Activated T-cell treated with anti-CD3 and anti-CD28 coated beads for 1 hour (primary cell): ENCODE measurements around the gene MALRD1.

ENCODE experiments used
- DNase-seq: peaks from one replicate; pipeline ENCODE4 v3.0.0-alpha.2; 2020; ENCODE audit warnings: low read depth

The MALRD1 gene

GRCh38 chr10:19385846-19386450 is 337.3 kb downstream of the MALRD1 start:
- DNase-seq = no peak

GRCh38 chr10:19408924-19409323 is 360.3 kb downstream of the MALRD1 start:
- no peak for DNase-seq

GRCh38 chr10:19411119-19411518 is 362.5 kb downstream of the MALRD1 start:
- no peak for DNase-seq

DNA sequence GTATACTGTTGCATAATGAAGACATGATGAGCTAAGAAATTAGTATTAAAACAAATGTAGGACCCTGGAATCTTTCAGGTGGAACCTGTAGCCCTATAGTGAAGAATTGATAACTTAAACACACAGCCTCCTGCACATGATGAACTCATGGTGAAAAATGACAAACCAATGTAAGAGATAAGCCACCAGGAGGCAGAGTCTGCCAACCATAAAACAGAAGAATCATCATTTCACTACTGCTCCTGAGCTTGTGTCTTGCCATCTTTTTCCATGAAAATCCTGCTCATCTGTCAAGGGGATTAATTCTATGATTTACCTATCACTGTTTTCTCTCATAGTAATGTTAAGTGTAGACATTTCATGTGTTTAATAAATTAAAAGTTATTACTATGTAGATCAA is 363.9 kb downstream of the MALRD1 start:
- DNase-seq = no peak

DNA sequence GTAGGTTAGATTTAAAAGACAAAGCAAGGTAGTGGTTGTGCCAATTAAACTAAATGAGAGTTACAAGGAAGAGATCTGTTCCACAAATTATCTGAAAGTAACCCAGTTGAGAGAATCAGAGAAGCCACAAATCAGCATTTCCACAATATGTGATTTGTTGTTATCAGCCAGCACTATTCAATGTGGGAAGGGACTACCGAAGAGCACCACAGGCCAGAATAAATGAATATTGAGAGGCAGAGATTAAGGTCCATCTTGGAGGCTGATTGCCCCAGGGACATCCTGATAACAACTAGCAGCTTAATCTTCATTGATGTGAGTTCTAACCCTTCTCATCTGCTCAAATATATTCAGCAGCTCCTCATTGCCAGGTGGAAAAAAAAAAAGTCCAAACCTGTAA is 367.6 kb downstream of the MALRD1 start:
- DNase-seq = no peak

DNA sequence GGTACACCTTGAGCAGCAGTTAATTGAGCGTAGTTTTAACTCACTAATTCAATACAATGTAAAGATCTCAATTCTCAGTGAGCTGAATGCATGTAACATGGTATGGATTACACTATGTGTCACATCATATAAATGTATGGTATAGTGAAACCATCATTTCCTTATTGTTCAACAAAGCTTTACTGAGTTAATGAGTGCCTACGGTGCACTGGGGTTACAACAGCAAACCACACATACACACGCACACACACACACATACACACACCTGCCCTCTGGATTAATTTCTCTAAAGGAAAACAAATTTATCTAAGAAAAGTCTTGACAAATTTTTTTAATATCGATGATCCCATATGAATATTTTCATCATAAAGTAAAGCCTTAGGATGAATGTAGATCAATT is 369.1 kb downstream of the MALRD1 start:
- DNase-seq = no peak

- no peak for DNase-seq
Measured at GRCh38 chr10:19421674-19422073, 373.1 kb downstream of the MALRD1 start.

DNA sequence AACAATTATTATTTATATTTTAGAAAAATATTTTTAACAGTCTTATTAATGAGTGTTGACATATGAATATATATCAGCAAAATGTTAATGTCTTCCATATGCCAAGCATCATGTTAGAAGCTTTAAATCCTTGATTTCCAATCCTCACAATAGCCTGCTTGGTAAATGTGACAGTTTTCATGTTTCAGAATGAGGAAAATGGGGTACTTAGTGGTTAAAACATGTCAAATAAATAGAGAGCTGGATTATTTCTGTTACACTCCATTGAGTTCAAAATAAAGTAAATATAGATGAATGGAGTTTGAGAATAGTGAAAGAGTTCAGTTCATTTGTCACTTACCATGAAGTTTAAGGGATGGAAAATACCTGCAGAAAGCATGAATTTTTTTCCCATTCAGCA is 377.4 kb downstream of the MALRD1 start:
- DNase-seq = no peak

DNA sequence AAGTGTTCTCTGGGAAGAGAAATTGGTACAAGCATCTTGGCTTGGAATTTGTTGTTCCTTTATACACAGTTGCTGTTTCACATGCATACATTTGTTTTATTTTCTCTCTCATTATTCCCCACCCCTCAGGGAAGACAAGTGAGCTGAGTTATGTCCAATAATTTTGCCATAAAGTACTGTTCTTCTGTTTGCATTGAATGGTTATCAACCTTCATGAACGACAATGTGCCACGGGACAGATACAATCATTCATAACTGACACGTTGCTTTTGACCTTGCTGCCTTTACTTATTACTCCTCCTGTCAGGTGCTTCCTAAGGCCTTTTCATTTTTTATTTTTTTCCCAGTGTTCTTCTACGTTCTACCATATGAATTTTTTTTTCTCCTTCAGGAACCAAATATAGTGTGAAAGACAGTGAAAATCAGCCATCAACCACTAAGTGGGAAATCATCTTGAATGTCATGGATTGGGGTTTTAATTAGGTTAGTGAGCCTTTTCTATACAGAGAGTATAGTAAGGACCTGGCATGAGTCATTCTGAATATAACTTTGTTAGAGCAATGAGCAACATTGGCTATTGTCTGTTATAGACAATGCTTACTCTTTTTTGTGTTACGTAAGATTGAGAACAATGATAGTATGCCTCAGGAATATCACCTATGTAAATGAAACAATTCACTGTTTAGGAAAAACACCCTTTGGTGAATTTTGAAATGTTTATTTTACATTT is 383.2 kb downstream of the MALRD1 start:
- no peak for DNase-seq

DNA sequence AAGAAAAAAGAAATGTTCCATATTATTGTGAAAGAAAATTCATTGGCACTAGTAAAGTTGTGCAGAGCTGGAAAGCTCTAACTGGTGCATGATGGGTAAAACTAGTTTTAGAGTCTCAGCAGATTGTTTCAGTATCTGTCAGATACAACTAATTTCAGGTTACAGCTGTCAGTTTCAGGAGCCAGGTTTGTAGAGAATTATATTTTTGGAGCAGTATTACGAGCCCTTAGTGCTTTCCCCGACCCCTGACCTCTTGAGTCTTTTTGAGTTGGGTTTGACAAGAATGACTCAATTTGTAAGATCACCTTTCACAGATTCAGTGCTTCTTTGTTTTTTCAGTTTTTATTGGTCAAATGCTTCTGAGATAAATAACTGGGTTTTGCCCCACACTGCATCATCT is 401.3 kb downstream of the MALRD1 start:
- no peak for DNase-seq

GRCh38 chr10:19451356-19451755 is 402.8 kb downstream of the MALRD1 start:
- DNase-seq = no peak

DNA sequence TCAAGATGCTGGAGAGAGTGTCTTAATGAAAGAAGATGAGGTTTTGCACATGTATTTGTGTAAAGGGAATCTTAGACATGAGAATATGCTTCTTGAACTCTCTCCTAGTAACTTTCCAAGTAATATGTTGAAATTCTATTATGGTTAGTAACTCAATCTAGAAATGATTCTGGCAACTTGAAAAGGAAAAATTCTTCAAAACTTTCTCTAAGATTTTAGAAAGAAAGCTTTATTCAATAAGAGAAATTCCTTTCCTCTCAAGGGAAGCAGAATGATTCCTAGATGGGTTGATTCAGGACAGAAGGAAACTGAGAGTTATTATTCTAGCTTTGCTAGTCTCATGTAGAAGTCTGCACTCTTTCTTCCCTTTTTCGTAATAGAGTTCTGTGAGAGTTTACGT is 403.3 kb downstream of the MALRD1 start:
- no peak for DNase-seq

GRCh38 chr10:19453967-19454366 is 405.4 kb downstream of the MALRD1 start:
- DNase-seq = no peak

- DNase-seq = no peak
Measured at GRCh38 chr10:19461588-19461987, 413.0 kb downstream of the MALRD1 start.

DNA sequence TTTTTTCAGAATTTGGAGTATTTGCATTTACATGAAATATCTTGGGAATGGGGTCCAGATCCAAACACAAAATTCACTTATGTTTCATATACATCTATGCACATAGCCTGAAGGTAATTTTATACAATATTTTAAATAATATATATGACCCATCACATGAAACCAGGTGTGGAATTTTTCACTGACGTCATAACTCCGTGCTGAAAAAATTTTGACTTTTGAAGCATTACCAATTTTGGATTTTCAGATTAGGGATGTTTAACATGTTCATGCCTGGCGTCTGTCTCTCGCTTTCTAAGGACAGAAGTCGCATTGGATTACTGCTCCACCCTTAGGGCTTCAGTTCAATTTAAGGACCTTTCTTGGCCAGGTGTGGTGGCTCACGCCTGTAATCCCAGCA is 418.1 kb downstream of the MALRD1 start:
- DNase-seq = no peak

DNA sequence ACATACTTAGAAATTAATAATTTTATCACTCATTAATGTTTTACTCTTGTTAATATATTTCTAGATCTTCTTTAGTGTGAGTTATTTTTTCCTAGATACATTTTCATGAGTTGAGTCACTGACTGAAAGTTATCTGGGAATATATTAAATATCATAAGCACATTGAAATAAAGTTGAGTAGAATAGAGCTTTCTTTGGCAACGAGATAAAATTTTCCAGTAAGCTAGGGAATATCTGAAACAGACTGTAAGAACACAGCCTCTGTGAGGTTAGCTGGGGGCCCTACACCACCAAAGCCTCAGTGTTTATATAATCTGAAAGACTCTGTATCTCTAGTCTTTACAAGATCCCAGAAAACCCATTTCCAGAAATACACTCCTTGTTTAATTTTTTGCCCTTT is 419.8 kb downstream of the MALRD1 start:
- no peak for DNase-seq

DNA sequence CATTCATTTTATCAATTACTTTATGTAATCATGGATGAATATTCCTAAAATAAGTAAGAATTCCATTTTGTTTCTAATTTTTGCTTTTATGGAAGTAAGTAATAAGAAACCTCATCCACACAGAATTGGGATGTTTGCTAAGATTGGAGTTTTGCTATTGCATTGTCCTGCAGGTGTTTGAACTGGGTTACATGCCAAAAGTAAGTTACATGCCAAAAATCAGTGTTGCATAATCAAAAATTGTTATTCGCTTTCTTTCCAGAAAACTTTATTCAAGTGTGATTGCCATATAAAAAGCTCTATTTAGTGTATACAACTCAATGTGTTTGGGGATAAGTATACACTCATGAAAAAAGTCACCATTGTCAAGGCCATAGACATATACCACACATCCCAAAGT is 420.9 kb downstream of the MALRD1 start:
- DNase-seq = no peak

DNA sequence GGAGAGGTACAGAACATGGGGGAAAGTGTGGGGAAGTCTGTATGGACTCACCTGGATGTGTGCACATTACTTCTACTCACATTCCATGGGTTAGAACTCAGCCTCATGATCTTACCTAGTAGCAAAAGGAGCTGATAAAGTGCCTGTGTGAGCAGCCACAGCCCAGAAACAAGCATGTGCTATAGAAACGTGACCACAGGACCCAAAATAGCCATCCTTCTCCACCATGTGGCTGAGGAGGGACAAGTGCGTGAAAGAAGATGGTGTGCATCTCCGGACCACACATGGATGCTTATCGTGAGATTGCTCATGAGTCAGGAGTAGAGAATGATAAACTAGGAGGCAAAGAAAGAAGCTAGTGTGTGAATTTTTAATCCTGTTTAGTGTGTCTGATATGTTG is 431.3 kb downstream of the MALRD1 start:
- DNase-seq = no peak

DNA sequence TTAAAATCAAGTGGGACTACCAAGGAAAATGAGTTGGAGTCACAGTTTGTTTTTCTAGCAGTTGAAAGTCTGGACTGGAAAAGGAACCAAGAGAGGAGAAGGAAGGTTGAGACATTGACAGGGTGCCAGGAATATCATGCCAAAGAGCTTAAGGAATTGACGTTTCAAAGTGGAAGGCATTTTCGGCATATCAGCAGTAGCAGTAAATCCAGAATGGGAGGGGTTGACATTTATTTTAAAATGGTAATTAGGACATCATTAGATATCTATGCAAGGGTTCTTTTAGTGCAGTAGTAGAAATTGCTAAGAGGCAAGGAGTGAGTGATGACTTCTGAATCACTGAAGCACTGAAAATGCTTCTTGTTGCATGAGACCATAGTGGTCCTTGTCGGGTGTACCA is 431.8 kb downstream of the MALRD1 start:
- no peak for DNase-seq

- no peak for DNase-seq
Measured at GRCh38 chr10:19483421-19483820, 434.8 kb downstream of the MALRD1 start.

- DNase-seq = no peak
Measured at GRCh38 chr10:19488592-19489280, 440.1 kb downstream of the MALRD1 start.

GRCh38 chr10:19491166-19491565 is 442.6 kb downstream of the MALRD1 start:
- DNase-seq = no peak

GRCh38 chr10:19493917-19494316 is 445.3 kb downstream of the MALRD1 start:
- no peak for DNase-seq

- no peak for DNase-seq
Measured at GRCh38 chr10:19497026-19497425, 448.4 kb downstream of the MALRD1 start.
